SK-N-SH (cell line): ENCODE data around the gene ATG7. TPM values are rescaled to one million over a fixed set of nuclear protein-coding genes. Genes with fewer than 3 reads are reported as not detected.
"Not testable (repeated sequence)": the region's sequence is repeated elsewhere in the genome, so short reads cannot be mapped to it uniquely, and the experiment has no call there.

Source experiments
- CTCF ChIA-PET: fragments of 300-600, 350-600 bp; formaldehyde crosslinking; extraction: SDS; loops from one replicate; lab custom pipeline; 2021; lab: Yijun Ruan, JAX
- POLR2A ChIA-PET: fragments of 350-600 bp; sonication (Branson Sonifier 250); formaldehyde crosslinking; extraction: SDS; loops from one replicate; lab custom pipeline; 2020; ENCODE audit warnings: antibody characterized with exemption, inconsistent platforms; lab: Yijun Ruan, JAX
- DNase-seq: peaks from one replicate; pipeline ENCODE4 v3.0.0; 2012
- H2AFZ ChIP-seq: fragments of 200-600 bp; sonication (generic); 2 replicates; pipeline ENCODE4 v1.8.1; 2016; ENCODE audit warnings: antibody characterized with exemption, mild to moderate bottlenecking, low read depth
- H3F3A ChIP-seq: fragments of 200-600 bp; sonication (generic); replicated peaks from 2 replicates; pipeline ENCODE3; 2016; ENCODE audit warnings: antibody characterized with exemption, mild to moderate bottlenecking; ENCODE audit not compliant: insufficient read depth
- H3K27ac ChIP-seq, 2 experiments: fragments of 200-500 bp in 1 of 2; fragments of 200-600 bp in 1 of 2; sonication (Bioruptor generic) in 1 of 2; sonication (generic), shearing (Covaris generic) in 1 of 2; 2 replicates each; pipeline versions ENCODE4 v1.5.1 to v1.6.1; 2014 to 2016; ENCODE audit warnings: low read depth in 2 of 2, inconsistent platforms in 1 of 2, low read length in 1 of 2, mild to moderate bottlenecking in 1 of 2, mixed read lengths in 1 of 2
- H3K27me3 ChIP-seq: fragments of 200-600 bp; sonication (generic), shearing (Covaris generic); 2 replicates; pipeline ENCODE4 v1.6.1; 2016; ENCODE audit warnings: mixed run types; ENCODE audit not compliant: insufficient read depth
- H3K36me3 ChIP-seq, 2 experiments: fragments of 200-500 bp in 1 of 2; fragments of 200-600 bp in 1 of 2; sonication (Bioruptor generic) in 1 of 2; sonication (generic) in 1 of 2; replicated peaks in 1 of 2; 2 replicates each; pipeline versions ENCODE3 to v1.5.1; 2014 to 2016; ENCODE audit warnings: low read length in 1 of 2, mild to moderate bottlenecking in 1 of 2; ENCODE audit not compliant: insufficient read depth in 2 of 2, control insufficient read depth in 1 of 2
- H3K4me1 ChIP-seq, 2 experiments: fragments of 200-500 bp in 1 of 2; fragments of 200-600 bp in 1 of 2; sonication (Bioruptor generic) in 1 of 2; sonication (generic), shearing (Covaris generic) in 1 of 2; 2 replicates each; pipeline versions ENCODE4 v1.5.1 to v1.6.1; 2014 to 2016; ENCODE audit warnings: low read depth in 1 of 2, low read length in 1 of 2, mixed run types in 1 of 2; ENCODE audit not compliant: insufficient read depth in 2 of 2, control insufficient read depth in 1 of 2
- H3K4me2 ChIP-seq: fragments of 200-600 bp; sonication (generic), shearing (Covaris generic); 2 replicates; pipeline ENCODE4 v1.6.1; 2017; ENCODE audit warnings: mixed run types
- H3K4me3 ChIP-seq, 2 experiments: fragments of 200-500 bp in 1 of 2; fragments of 200-600 bp in 1 of 2; sonication (Bioruptor generic) in 1 of 2; sonication (generic), shearing (Covaris generic) in 1 of 2; 2 replicates each; pipeline versions ENCODE4 v1.5.1 to v1.8.1; 2014 to 2016; ENCODE audit warnings: low read depth in 2 of 2, inconsistent platforms in 1 of 2, low read length in 1 of 2, mild to moderate bottlenecking in 1 of 2, mixed read lengths in 1 of 2, moderate library complexity in 1 of 2
- H3K79me2 ChIP-seq: fragments of 200-600 bp; sonication (generic); 2 replicates; pipeline ENCODE4 v1.8.1; 2017; ENCODE audit warnings: mild to moderate bottlenecking; ENCODE audit not compliant: insufficient read depth
- H3K9ac ChIP-seq: fragments of 200-600 bp; sonication (generic); 2 replicates; pipeline ENCODE4 v1.6.1; 2017; ENCODE audit warnings: mixed run types
- H3K9me2 ChIP-seq: fragments of 200-600 bp; sonication (generic); 2 replicates; pipeline ENCODE4 v1.6.1; 2017; ENCODE audit warnings: mixed run types
- H3K9me3 ChIP-seq: fragments of 200-600 bp; sonication (generic); 2 replicates; pipeline ENCODE4 v1.6.1; 2017; ENCODE audit warnings: mixed run types, mild to moderate bottlenecking, moderate library complexity
- H4K20me1 ChIP-seq: fragments of 200-600 bp; sonication (generic); 2 replicates; pipeline ENCODE4 v1.6.1; 2017; ENCODE audit warnings: mild to moderate bottlenecking, mixed run types; ENCODE audit not compliant: insufficient read depth
- EP300 ChIP-seq, 2 experiments: IDR thresholded peaks; 2 replicates each; pipeline versions ENCODE4 v1.4.0 to v1.6.1; 2012; ENCODE audit warnings: borderline replicate concordance in 1 of 2, low read depth in 1 of 2, low read length in 1 of 2
- EZH2phosphoT487 ChIP-seq: fragments of 200-600 bp; sonication (generic); IDR thresholded peaks from 2 replicates; pipeline ENCODE4 v1.6.1; 2017; ENCODE audit warnings: low read depth, mixed run types, mild to moderate bottlenecking, antibody characterized with exemption, moderate library complexity, borderline replicate concordance
- FOSL2 ChIP-seq: IDR thresholded peaks from 2 replicates; pipeline ENCODE4 v1.4.0; 2012; ENCODE audit warnings: low read depth, mild to moderate bottlenecking, moderate library complexity, borderline replicate concordance
- JUND ChIP-seq: IDR thresholded peaks from 2 replicates; pipeline ENCODE4 v1.4.0; 2012
- MAX ChIP-seq: IDR thresholded peaks from 2 replicates; pipeline ENCODE4 v1.4.0; 2012; ENCODE audit warnings: low read depth
- NFIC ChIP-seq: IDR thresholded peaks from 2 replicates; pipeline ENCODE4 v1.4.0; 2012; ENCODE audit warnings: borderline replicate concordance
- PBX3 ChIP-seq: IDR thresholded peaks from 2 replicates; pipeline ENCODE4; 2012
- RAD21 ChIP-seq: IDR thresholded peaks from 2 replicates; pipeline ENCODE4 v1.6.1; 2012; ENCODE audit warnings: mild to moderate bottlenecking, low read length
- REST ChIP-seq: IDR thresholded peaks from 2 replicates; pipeline ENCODE4 v1.6.1; 2012; ENCODE audit warnings: mild to moderate bottlenecking, low read depth, low read length, moderate library complexity
- SMC3 ChIP-seq: IDR thresholded peaks from 2 replicates; pipeline ENCODE4 v1.6.1; 2012; ENCODE audit warnings: low read depth, low read length, improper control_type of control experiment
- ZBTB33 ChIP-seq: IDR thresholded peaks from 2 replicates; pipeline ENCODE4 v1.4.0; 2012; ENCODE audit warnings: low read depth, borderline replicate concordance
- WGBS: methylation state at CpG from one replicate; pipeline ENCODE4 v1.1.6; 2017; ENCODE audit warnings: low lambda C conversion rate; 5-methylcytosine and 5-hydroxymethylcytosine counted together
- polyA plus RNA-seq, 3 experiments: library from polyadenylated mRNA; depleted of rRNA; stranded (reverse); fragments of >200 nt; gene quantifications; 2 replicates each; pipeline ENCODE4 v1.2.3, GENCODE V29; 2012

ATG7 gene
- polyA plus RNA-seq, 1 of the 3 experiments (the other 2 are of a cell fraction) = 29.5 TPM

GRCh38 chr3:11482021-11482420 lies 209.8 kb downstream of the ATG7 start:
- Histone ChIP-seq H3K36me3 (no peaks in the 10 kb centered on the region), H3K9me3 (no peaks in the 10 kb centered on the region), H3K9me2 (no peaks in the 10 kb centered on the region), H3K9ac (no peak overlapping the region), H3K4me1 (peaks cover 6 to 21% of the 10 kb centered on the region in 2 experiments; a peak in 3 of 4 replicates), H3K4me2 (no peak overlapping the region), H3F3A (peaks cover 15% of the 10 kb centered on the region), H3K4me3 (no peak overlapping the region), H4K20me1 (no peaks in the 10 kb centered on the region), H3K79me2 (no peaks in the 10 kb centered on the region), H3K27me3 (no peaks in the 10 kb centered on the region), H3K27ac (no peak overlapping the region), H2AFZ (no peak overlapping the region)
- ChIA-PET POLR2A (no interaction called here), CTCF (interaction anchor here (0.6 kb wide), 1 partner anchor 17 kb away, joined by 3 read pairs; no protein-coding TSS in a partner anchor)
- WGBS = 94% methylated on average over 8 of the region's 8 CpGs
- DNase-seq = no peak
- TF ChIP-seq EP300 (IDR thresholded peaks at IDR 0.05; ENCODE audit: borderline replicate concordance in 1 of 2, low read depth in 1 of 2, low read length in 1 of 2) (no peak), ZBTB33 (no peak), SMC3 (no peak), MAX (no peak), NFIC (no peak), FOSL2 (no peak), JUND (no peak), REST (no peak), EZH2phosphoT487 (no peak), PBX3 (no peak), RAD21 (no peak)

- DNase-seq, POLR2A ChIA-PET, H2AFZ ChIP-seq, H3F3A ChIP-seq, H3K9me2 ChIP-seq, H3K9ac ChIP-seq, H3K27ac ChIP-seq, H3K4me1 ChIP-seq, H3K9me3 ChIP-seq, H4K20me1 ChIP-seq, CTCF ChIA-PET, H3K27me3 ChIP-seq, H3K79me2 ChIP-seq, H3K4me2 ChIP-seq, H3K4me3 ChIP-seq, H3K36me3 ChIP-seq: not testable (repeated sequence)
- over 99% methylated on average over 28 of the region's 42 CpGs for WGBS
These were observed 216.2 kb downstream of the ATG7 start for GRCh38 chr3:11488356-11488755.
